HG02973 (cell line): Measurements from ENCODE around the gene PLAAT5.
"Not testable (repeated sequence)": the region's sequence is repeated elsewhere in the genome, so short reads cannot be mapped to it uniquely, and the experiment has no call there.

ENCODE experiments used
- ATAC-seq: cut with Tn5 transposase; IDR thresholded peaks from one replicate; pipeline ENCODE4 v1.9.1; 2021; ENCODE audit warnings: moderate library complexity; ENCODE audit not compliant: unreplicated experiment

The PLAAT5 gene

GRCh38 chr11:63488789-63489188 is 2.2 kb downstream of the PLAAT5 start:
- ATAC-seq, result no peak

- no peak for ATAC-seq
These were observed 5.2 kb downstream of the PLAAT5 start for GRCh38 chr11:63485777-63486176.

- ATAC-seq, result no peak
These were observed 10.9 kb downstream of the PLAAT5 start for GRCh38 chr11:63480039-63480438.

- ATAC-seq, result no peak
These were observed 12.1 kb downstream of the PLAAT5 start for GRCh38 chr11:63478896-63479295.

- ATAC-seq, result no peak
These were observed 14.3 kb downstream of the PLAAT5 start for GRCh38 chr11:63476618-63477017.

- ATAC-seq, result no peak
These were observed 18.6 kb downstream of the PLAAT5 start for GRCh38 chr11:63472372-63472771.

- ATAC-seq, result no peak
These were observed 20.7 kb downstream of the PLAAT5 start for GRCh38 chr11:63470311-63470710.

- no peak for ATAC-seq
These were observed 28.8 kb downstream of the PLAAT5 start for GRCh38 chr11:63462137-63462536.

- no peak for ATAC-seq
These were observed 31.4 kb downstream of the PLAAT5 start for GRCh38 chr11:63459586-63459985.

GRCh38 chr11:63448646-63449045 is 42.3 kb downstream of the PLAAT5 start:
- ATAC-seq, result no peak

GRCh38 chr11:63445720-63446119 is 45.2 kb downstream of the PLAAT5 start:
- no peak for ATAC-seq

- no peak for ATAC-seq
These were observed 45.8 kb downstream of the PLAAT5 start for GRCh38 chr11:63445118-63445517.

- no peak for ATAC-seq
These were observed 46.8 kb downstream of the PLAAT5 start for GRCh38 chr11:63444160-63444559.

- no peak for ATAC-seq
These were observed 47.3 kb downstream of the PLAAT5 start for GRCh38 chr11:63443714-63444113.

- not testable (repeated sequence) for ATAC-seq
These were observed 55.1 kb downstream of the PLAAT5 start for GRCh38 chr11:63435831-63436230.

- ATAC-seq, result not testable (repeated sequence)
These were observed 55.6 kb downstream of the PLAAT5 start for GRCh38 chr11:63435351-63435750.

- not testable (repeated sequence) for ATAC-seq
These were observed 60.2 kb downstream of the PLAAT5 start for GRCh38 chr11:63430731-63431130.

- ATAC-seq, result no peak
These were observed 62.9 kb downstream of the PLAAT5 start for GRCh38 chr11:63427971-63428508.

- ATAC-seq, result peak; percentile 46
These were observed 73.7 kb downstream of the PLAAT5 start for GRCh38 chr11:63417174-63417852.
